Liver (tissue), 9 donors: ENCODE measurements around the gene ARPC1A. TPM values are rescaled to one million over a fixed set of nuclear protein-coding genes. Genes with fewer than 3 reads are reported as not detected.

ENCODE experiments used
- DNase-seq: peaks from one replicate; pipeline ENCODE4 v3.0.0-alpha.2; 2017; ENCODE audit warnings: low spot score
- H3K27ac ChIP-seq, 2 donors: one replicate each; pipeline ENCODE4 v1.7.0; 2013; ENCODE audit warnings: inconsistent platforms in 2 of 2, low read length in 2 of 2, control low read depth in 1 of 2, low read depth in 1 of 2, mild to moderate bottlenecking in 1 of 2
- H3K27me3 ChIP-seq, 4 donors: one replicate each; pipeline versions ENCODE4 v1.6.1 to v1.7.0; 2013; ENCODE audit warnings: low read length in 3 of 4, inconsistent platforms in 1 of 4, mild to moderate bottlenecking in 1 of 4, moderate library complexity in 1 of 4; ENCODE audit not compliant: control insufficient read depth in 4 of 4, insufficient read depth in 4 of 4
- H3K36me3 ChIP-seq, 4 donors: one replicate each; pipeline versions ENCODE4 v1.6.1 to v1.7.0; 2013; ENCODE audit warnings: low read length in 3 of 4, mild to moderate bottlenecking in 3 of 4, low read depth in 1 of 4, moderate library complexity in 1 of 4; ENCODE audit not compliant: control insufficient read depth in 4 of 4, insufficient read depth in 3 of 4
- H3K4me1 ChIP-seq, 4 donors: one replicate each; pipeline versions ENCODE4 v1.6.1 to v1.7.0; 2013; ENCODE audit warnings: low read length in 3 of 4, mild to moderate bottlenecking in 3 of 4, moderate library complexity in 1 of 4; ENCODE audit not compliant: control insufficient read depth in 4 of 4, insufficient read depth in 4 of 4
- H3K4me3 ChIP-seq, 3 donors: one replicate each; pipeline versions ENCODE4 v1.6.1 to v1.7.0; 2013; ENCODE audit warnings: low read length in 3 of 3, control low read depth in 1 of 3, low read depth in 1 of 3, mild to moderate bottlenecking in 1 of 3
- H3K9ac ChIP-seq, 2 donors: one replicate each; pipeline ENCODE4 v1.7.0; 2013; ENCODE audit warnings: low read length in 2 of 2, mild to moderate bottlenecking in 2 of 2, moderate library complexity in 2 of 2, control low read depth in 1 of 2, low read depth in 1 of 2
- H3K9me3 ChIP-seq, 4 donors: one replicate each; pipeline versions ENCODE4 v1.6.1 to v1.7.0; 2013; ENCODE audit warnings: low read length in 3 of 4; ENCODE audit not compliant: control insufficient read depth in 4 of 4
- EGR1 ChIP-seq, 2 donors: IDR thresholded peaks; 2 replicates each; pipeline ENCODE4 v1.6.1; 2016 to 2018; ENCODE audit warnings: antibody characterized with exemption in 2 of 2, low read depth in 2 of 2
- FOXA1 ChIP-seq: IDR thresholded peaks from 2 replicates; pipeline ENCODE4 v1.6.1; 2016; ENCODE audit warnings: antibody characterized with exemption
- FOXA2 ChIP-seq: IDR thresholded peaks from 2 replicates; pipeline ENCODE4 v1.6.1; 2016; ENCODE audit warnings: antibody characterized with exemption
- GABPA ChIP-seq, 2 donors: IDR thresholded peaks in 1 of 2; conservative IDR thresholded peaks in 1 of 2; 2 replicates each; pipeline ENCODE4 v1.6.1; 2016; ENCODE audit warnings: antibody characterized with exemption in 2 of 2, mild to moderate bottlenecking in 1 of 2, moderate library complexity in 1 of 2
- HNF4A ChIP-seq, 2 donors: conservative IDR thresholded peaks; 2 replicates each; pipeline ENCODE4 v1.6.1; 2016; ENCODE audit warnings: antibody characterized with exemption in 2 of 2, mild to moderate bottlenecking in 2 of 2
- HNF4G ChIP-seq: IDR thresholded peaks from 2 replicates; pipeline ENCODE4 v1.6.1; 2016; ENCODE audit warnings: antibody characterized with exemption
- JUND ChIP-seq, 2 donors: IDR thresholded peaks; 2 replicates each; pipeline ENCODE4 v1.6.1; 2016; ENCODE audit warnings: antibody characterized with exemption in 2 of 2
- NR2F2 ChIP-seq: IDR thresholded peaks from 2 replicates; pipeline ENCODE4 v1.6.1; 2016; ENCODE audit warnings: antibody characterized with exemption
- RAD21 ChIP-seq, 2 donors: IDR thresholded peaks; 2 replicates each; pipeline ENCODE4 v1.6.1; 2016; ENCODE audit warnings: antibody characterized with exemption in 2 of 2, mild to moderate bottlenecking in 2 of 2
- RXRA ChIP-seq, 2 donors: IDR thresholded peaks; 2 replicates each; pipeline ENCODE4 v1.6.1; 2017 to 2018; ENCODE audit warnings: antibody characterized with exemption in 2 of 2, mild to moderate bottlenecking in 1 of 2
- SP1 ChIP-seq: IDR thresholded peaks from 2 replicates; pipeline ENCODE4 v1.6.1; 2018; ENCODE audit warnings: antibody characterized with exemption, mild to moderate bottlenecking
- TAF1 ChIP-seq: conservative IDR thresholded peaks from 2 replicates; pipeline ENCODE4 v1.6.1; 2016; ENCODE audit warnings: antibody characterized with exemption, mild to moderate bottlenecking
- YY1 ChIP-seq: IDR thresholded peaks from 2 replicates; pipeline ENCODE4 v1.6.1; 2016; ENCODE audit warnings: antibody characterized with exemption, mild to moderate bottlenecking
- WGBS: extraction: QIAGEN DNeasy Blood & Tissue Kit; methylation state at CpG from one replicate; pipeline ENCODE4 v1.1.7; 2013; 5-methylcytosine and 5-hydroxymethylcytosine counted together
- polyA plus RNA-seq, 2 donors: library from polyadenylated mRNA; stranded (reverse) in 1 of 2; unstranded in 1 of 2; fragments of 200-250 nt in 1 of 2; fragments of >200 nt in 1 of 2; fragmentation: Nextera tagmentation in 1 of 2; extraction: Ambion mirVana in 1 of 2; gene quantifications; one replicate each; pipeline versions ENCODE4 v1.2.1 to v1.2.3, GENCODE V29; 2013 to 2015
- total RNA-seq, 2 donors: library from RNA; depleted of rRNA; stranded (reverse); fragments of >200 nt; gene quantifications; one replicate each; pipeline ENCODE4 v1.2.3, GENCODE V29; 2014
- TF ChIP-seq, protein P1 (sequence below): IDR thresholded peaks from 2 replicates; pipeline ENCODE4 v1.6.1; 2016; ENCODE audit warnings: antibody characterized with exemption
- TF ChIP-seq, protein P2 (sequence below): IDR thresholded peaks from 2 replicates; pipeline ENCODE4 v1.6.1; 2016; ENCODE audit warnings: antibody characterized with exemption
- TF ChIP-seq, protein P3 (sequence below): IDR thresholded peaks from 2 replicates; pipeline ENCODE4 v1.6.1; 2016; ENCODE audit warnings: antibody characterized with exemption, mild to moderate bottlenecking
- TF ChIP-seq, protein P4 (sequence below): fragments of 150-350 bp; IDR thresholded peaks from 2 replicates; pipeline ENCODE4 v1.5.1; 2017; ENCODE audit warnings: improper control_type of control experiment, low read depth, low read length; ENCODE audit not compliant: missing input control
- TF ChIP-seq, protein P5 (sequence below): IDR thresholded peaks from 2 replicates; pipeline ENCODE4 v1.6.1; 2016; ENCODE audit warnings: antibody characterized with exemption
- donor health status: healthy.
- donor health status: healthy.
- donor health status: healthy.
- donor health status: healthy.
- donor health status: healthy.

Gene ARPC1A
- total and polyA plus RNA-seq, 4 donors: 46.7 to 84.0 (median 60.8) TPM

DNA sequence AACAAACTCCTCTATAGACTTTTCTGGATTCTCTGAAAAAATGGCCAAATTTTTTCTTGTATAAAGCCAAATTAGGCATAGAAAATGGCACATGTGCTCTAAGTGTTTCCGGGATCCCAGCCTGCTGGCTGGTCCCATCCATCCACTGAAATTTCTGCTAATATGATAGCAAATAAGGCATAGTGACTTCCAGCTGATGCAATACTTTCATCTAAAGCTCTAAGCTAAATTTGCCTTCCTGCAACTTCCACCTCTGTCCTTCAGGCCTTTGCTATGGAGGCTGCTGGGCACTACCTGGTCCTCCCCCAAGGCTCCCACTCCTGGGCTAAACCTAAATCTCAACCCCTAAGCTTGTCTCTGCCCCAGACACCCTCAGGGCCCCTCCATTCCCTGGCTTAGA is 32.5 kb upstream of the ARPC1A start:
- no peaks in the 10 kb centered on the region for H3K27me3 ChIP-seq
- H3K4me3 ChIP-seq: no peak overlapping the region
- no peak overlapping the region for H3K27ac ChIP-seq
- no peaks in the 10 kb centered on the region for H3K4me1 ChIP-seq
- TF ChIP-seq NR2F2 (no peak), TAF1 (no peak), EGR1 (IDR thresholded peaks at IDR 0.05; ENCODE audit: low read depth in 2 of 2) (no peak), HNF4A (conservative IDR thresholded peaks at IDR 0.05) (no peak), YY1 (no peak), RAD21 (IDR thresholded peaks at IDR 0.05) (no peak), FOXA2 (no peak), HNF4G (no peak)
- TF ChIP-seq, protein P1, sequence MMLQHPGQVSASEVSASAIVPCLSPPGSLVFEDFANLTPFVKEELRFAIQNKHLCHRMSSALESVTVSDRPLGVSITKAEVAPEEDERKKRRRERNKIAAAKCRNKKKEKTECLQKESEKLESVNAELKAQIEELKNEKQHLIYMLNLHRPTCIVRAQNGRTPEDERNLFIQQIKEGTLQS: no peak
- no peaks in the 10 kb centered on the region for H3K9me3 ChIP-seq
- WGBS: 94% methylated on average over 1 of the region's 1 CpG
- no peak for DNase-seq
- no peak overlapping the region for H3K9ac ChIP-seq
- H3K36me3 ChIP-seq: no peaks in the 10 kb centered on the region

DNA sequence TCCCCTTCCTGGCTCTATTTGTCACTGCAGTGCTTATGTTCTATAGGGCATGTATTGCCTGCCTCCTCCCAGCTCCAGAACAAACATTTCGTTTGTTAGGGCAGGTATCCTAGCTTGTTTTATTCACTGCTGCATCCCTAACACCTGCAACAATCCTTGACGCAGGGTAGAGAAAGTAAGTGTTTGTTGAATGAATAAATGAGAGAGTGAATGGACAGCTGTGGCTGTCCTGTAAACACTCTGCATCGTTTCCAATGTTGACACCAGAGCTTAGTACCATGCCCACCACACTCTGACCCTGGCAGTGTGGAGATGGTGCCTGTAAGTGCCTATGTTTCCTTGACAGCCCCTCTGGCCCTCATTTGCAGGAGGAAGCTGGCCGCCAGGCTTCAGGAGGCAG is 32.0 kb upstream of the ARPC1A start:
- 85% methylated on average over 4 of the region's 4 CpGs for WGBS
- Histone ChIP-seq H3K27ac (no peak overlapping the region), H3K4me3 (no peak overlapping the region), H3K9me3 (no peaks in the 10 kb centered on the region), H3K36me3 (no peaks in the 10 kb centered on the region), H3K9ac (no peak overlapping the region), H3K27me3 (no peaks in the 10 kb centered on the region), H3K4me1 (no peaks in the 10 kb centered on the region)
- TF ChIP-seq, protein P2, sequence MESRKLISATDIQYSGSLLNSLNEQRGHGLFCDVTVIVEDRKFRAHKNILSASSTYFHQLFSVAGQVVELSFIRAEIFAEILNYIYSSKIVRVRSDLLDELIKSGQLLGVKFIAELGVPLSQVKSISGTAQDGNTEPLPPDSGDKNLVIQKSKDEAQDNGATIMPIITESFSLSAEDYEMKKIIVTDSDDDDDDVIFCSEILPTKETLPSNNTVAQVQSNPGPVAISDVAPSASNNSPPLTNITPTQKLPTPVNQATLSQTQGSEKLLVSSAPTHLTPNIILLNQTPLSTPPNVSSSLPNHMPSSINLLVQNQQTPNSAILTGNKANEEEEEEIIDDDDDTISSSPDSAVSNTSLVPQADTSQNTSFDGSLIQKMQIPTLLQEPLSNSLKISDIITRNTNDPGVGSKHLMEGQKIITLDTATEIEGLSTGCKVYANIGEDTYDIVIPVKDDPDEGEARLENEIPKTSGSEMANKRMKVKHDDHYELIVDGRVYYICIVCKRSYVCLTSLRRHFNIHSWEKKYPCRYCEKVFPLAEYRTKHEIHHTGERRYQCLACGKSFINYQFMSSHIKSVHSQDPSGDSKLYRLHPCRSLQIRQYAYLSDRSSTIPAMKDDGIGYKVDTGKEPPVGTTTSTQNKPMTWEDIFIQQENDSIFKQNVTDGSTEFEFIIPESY: no peak
- TF ChIP-seq TAF1 (no peak), NR2F2 (no peak), EGR1 (IDR thresholded peaks at IDR 0.05; ENCODE audit: low read depth in 2 of 2) (no peak), GABPA (IDR thresholded peaks at IDR 0.05 in 1 of 2, conservative IDR thresholded peaks at IDR 0.05 in 1 of 2) (no peak), YY1 (no peak), RAD21 (IDR thresholded peaks at IDR 0.05) (no peak), JUND (IDR thresholded peaks at IDR 0.05) (no peak), SP1 (no peak), HNF4G (no peak), FOXA1 (no peak), FOXA2 (no peak), RXRA (IDR thresholded peaks at IDR 0.05) (no peak)
- TF ChIP-seq, protein P3, sequence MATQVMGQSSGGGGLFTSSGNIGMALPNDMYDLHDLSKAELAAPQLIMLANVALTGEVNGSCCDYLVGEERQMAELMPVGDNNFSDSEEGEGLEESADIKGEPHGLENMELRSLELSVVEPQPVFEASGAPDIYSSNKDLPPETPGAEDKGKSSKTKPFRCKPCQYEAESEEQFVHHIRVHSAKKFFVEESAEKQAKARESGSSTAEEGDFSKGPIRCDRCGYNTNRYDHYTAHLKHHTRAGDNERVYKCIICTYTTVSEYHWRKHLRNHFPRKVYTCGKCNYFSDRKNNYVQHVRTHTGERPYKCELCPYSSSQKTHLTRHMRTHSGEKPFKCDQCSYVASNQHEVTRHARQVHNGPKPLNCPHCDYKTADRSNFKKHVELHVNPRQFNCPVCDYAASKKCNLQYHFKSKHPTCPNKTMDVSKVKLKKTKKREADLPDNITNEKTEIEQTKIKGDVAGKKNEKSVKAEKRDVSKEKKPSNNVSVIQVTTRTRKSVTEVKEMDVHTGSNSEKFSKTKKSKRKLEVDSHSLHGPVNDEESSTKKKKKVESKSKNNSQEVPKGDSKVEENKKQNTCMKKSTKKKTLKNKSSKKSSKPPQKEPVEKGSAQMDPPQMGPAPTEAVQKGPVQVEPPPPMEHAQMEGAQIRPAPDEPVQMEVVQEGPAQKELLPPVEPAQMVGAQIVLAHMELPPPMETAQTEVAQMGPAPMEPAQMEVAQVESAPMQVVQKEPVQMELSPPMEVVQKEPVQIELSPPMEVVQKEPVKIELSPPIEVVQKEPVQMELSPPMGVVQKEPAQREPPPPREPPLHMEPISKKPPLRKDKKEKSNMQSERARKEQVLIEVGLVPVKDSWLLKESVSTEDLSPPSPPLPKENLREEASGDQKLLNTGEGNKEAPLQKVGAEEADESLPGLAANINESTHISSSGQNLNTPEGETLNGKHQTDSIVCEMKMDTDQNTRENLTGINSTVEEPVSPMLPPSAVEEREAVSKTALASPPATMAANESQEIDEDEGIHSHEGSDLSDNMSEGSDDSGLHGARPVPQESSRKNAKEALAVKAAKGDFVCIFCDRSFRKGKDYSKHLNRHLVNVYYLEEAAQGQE: no peak
- TF ChIP-seq, protein P4, sequence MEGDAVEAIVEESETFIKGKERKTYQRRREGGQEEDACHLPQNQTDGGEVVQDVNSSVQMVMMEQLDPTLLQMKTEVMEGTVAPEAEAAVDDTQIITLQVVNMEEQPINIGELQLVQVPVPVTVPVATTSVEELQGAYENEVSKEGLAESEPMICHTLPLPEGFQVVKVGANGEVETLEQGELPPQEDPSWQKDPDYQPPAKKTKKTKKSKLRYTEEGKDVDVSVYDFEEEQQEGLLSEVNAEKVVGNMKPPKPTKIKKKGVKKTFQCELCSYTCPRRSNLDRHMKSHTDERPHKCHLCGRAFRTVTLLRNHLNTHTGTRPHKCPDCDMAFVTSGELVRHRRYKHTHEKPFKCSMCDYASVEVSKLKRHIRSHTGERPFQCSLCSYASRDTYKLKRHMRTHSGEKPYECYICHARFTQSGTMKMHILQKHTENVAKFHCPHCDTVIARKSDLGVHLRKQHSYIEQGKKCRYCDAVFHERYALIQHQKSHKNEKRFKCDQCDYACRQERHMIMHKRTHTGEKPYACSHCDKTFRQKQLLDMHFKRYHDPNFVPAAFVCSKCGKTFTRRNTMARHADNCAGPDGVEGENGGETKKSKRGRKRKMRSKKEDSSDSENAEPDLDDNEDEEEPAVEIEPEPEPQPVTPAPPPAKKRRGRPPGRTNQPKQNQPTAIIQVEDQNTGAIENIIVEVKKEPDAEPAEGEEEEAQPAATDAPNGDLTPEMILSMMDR: no peak
- TF ChIP-seq, protein P5, sequence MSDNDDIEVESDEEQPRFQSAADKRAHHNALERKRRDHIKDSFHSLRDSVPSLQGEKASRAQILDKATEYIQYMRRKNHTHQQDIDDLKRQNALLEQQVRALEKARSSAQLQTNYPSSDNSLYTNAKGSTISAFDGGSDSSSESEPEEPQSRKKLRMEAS: no peak
- no peak for DNase-seq
